NCI-H460 (cell line): ENCODE data around the gene GATAD2B. TPM values are rescaled to one million over a fixed set of nuclear protein-coding genes. Genes with fewer than 3 reads are reported as not detected.
A peak's percentile ranks its signal among the peaks of the same experiment; 100 is the strongest.
"Not testable (repeated sequence)": the region's sequence is repeated elsewhere in the genome, so short reads cannot be mapped to it uniquely, and the experiment has no call there.

Source experiments
- DNase-seq: peaks from one replicate; pipeline ENCODE4 v3.0.0-alpha.2; 2016; ENCODE audit warnings: low read depth; ENCODE audit errors: extremely low read depth
- total RNA-seq: library from RNA; depleted of rRNA; stranded (reverse); fragments of >200 nt; shearing (Covaris generic); gene quantifications from 2 replicates; pipeline ENCODE4 v1.2.3, GENCODE V29; 2014

GATAD2B gene
- total RNA-seq, 1 experiment from 2014 or later = 8.8 TPM

DNA sequence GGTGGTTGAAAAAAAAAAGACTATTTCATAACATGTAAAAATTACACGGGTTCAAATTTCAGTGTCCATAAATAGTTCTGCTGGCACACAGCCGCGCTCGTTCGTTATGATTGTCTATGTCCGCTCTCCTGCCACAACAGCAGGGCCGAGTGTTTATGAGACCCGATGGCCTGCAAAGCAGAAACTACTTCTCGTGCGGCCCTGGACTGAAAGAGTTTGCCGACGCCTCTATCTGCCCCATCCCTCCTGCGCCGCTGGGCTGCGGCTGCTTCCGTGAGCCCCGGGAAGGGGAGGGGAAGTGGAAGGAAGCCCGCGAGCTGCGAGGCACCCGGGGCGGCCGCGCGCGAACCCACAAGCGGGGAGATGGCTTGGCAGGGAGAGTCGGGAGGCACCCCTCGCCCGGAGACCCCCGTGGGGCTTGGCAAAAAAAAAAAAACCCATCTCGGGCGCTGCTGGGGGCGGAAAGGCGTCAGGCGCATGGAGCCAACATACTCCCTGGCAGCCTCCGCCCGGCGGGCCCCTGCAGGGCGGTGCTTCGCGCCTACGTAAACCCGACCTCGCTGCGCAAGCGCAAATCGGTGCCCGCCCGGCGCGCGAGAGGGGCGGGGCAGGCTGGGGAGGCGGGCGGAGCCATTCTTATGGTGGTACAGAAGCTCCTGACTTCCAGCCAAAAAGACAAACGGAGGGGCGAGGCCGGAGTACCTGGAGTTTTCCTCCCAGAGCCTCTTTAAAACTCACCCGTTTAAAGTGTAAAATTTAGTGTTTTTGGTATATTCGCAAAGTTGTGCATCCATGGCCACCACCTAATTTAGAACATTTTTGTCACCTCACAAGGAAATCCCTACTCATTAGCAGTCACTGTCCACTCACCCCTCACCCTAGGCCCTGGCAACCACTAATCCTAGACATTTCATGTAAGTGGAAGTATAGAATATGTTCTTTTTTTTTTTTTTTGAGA, 139.3 kb downstream of the GATAD2B start:
- DNase-seq = peak; percentile 90

DNA sequence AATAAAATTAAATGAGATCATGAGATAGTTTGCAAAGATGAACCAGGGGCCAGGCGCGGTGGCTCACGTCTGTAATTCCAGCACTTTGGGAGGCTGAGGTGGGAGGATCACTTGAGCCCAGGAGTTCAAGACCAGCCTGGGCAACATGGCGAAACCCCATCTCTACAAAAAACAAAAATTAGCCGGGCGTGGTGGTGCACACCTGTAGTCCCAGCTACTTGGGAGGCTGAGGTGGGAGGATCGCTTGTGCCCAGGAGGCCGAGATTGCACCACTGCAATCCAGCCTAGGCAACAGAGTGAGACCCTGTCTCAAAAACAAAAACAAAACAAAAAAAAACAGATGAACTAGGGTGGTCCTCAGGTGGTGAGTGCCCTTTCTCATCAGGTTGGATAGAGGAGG, 140.1 kb downstream of the GATAD2B start:
- DNase-seq = not testable (repeated sequence)

GRCh38 chr1:153780551-153780950, 142.2 kb downstream of the GATAD2B start:
- DNase-seq = no peak

- no peak for DNase-seq
Observed at GRCh38 chr1:153779781-153780541, 142.8 kb downstream of the GATAD2B start.

- DNase-seq = no peak
Observed at GRCh38 chr1:153778824-153779519, 143.8 kb downstream of the GATAD2B start.

DNA sequence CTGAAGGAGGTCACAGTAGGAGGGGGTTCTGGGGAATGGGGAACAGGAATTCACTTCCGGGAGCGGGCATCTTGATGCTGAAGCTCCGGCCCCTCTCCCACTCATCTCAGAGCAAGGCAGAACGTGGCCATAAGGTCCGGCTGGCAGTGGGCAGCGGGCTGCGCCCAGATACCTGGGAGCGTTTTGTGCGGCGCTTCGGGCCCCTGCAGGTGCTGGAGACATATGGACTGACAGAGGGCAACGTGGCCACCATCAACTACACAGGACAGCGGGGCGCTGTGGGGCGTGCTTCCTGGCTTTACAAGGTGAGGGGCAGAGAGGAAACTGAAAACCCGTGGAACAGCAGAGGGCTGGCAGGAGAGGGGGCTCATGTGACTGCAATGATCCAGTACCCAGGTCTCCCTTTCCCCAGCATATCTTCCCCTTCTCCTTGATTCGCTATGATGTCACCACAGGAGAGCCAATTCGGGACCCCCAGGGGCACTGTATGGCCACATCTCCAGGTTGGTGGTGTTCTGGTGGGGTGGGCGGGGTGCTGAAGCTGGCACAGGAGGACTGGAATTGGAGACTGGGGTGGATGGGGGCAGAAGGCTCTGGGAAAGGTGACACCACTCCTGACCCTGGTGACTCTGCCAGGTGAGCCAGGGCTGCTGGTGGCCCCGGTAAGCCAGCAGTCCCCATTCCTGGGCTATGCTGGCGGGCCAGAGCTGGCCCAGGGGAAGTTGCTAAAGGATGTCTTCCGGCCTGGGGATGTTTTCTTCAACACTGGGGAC, 144.5 kb downstream of the GATAD2B start:
- DNase-seq = no peak

DNA sequence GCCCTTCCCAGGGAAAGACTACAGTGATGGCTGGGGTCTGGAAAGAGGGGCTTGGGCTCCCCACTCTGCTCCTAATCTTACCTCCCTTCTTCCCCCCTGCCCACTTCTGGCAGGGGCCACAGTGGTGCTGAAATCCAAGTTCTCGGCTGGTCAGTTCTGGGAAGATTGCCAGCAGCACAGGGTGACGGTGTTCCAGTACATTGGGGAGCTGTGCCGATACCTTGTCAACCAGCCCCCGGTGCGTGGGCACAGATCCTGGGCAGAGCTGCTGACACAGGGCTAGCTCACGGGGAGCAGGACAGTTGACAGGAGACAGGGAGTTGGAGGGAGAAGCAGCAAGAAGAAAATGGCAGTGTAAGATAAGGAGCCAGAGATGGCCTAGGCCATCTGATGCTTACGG, 145.1 kb downstream of the GATAD2B start:
- no peak for DNase-seq

- DNase-seq = no peak
Observed at GRCh38 chr1:153776845-153777370, 145.9 kb downstream of the GATAD2B start.

DNA sequence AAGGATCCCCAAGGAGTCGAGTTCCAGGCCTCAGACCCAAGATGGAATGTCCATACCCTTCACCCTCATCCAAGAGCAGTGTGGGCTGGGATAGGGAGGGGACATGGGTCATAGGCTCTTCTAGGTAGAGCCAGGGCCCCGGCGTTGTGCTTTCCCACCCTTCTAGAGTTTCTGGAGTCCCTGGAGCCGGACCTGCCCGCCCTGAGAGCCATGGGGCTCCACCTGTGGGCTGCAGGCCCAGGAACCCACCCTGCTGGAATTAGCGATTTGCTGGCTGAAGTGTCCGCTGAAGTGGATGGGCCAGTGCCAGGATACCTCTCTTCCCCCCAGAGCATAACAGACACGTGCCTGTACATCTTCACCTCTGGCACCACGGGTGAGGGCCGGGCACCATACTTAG, 146.4 kb downstream of the GATAD2B start:
- no peak for DNase-seq

DNA sequence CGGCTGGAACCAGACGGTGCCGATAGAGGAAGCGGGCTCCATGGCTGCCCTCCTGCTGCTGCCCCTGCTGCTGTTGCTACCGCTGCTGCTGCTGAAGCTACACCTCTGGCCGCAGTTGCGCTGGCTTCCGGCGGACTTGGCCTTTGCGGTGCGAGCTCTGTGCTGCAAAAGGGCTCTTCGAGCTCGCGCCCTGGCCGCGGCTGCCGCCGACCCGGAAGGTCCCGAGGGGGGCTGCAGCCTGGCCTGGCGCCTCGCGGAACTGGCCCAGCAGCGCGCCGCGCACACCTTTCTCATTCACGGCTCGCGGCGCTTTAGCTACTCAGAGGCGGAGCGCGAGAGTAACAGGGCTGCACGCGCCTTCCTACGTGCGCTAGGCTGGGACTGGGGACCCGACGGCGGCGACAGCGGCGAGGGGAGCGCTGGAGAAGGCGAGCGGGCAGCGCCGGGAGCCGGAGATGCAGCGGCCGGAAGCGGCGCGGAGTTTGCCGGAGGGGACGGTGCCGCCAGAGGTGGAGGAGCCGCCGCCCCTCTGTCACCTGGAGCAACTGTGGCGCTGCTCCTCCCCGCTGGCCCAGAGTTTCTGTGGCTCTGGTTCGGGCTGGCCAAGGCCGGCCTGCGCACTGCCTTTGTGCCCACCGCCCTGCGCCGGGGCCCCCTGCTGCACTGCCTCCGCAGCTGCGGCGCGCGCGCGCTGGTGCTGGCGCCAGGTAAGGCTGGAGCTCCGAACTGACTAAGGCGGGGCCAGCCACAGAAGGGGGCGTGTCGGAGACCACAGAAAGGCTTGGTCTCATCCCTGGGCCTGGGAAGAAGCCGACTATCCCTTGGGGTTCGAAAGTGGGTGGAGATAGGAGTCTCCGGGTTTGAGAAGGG, 147.1 kb downstream of the GATAD2B start:
- DNase-seq = no peak

GRCh38 chr1:153774780-153775457, 147.9 kb downstream of the GATAD2B start, which contains the start of gene SLC27A3:
Gene SLC27A3 (plus strand): TSS chr1:153775407. CDS start chr1:153775498, 91 bp downstream.
- no peak for DNase-seq

- DNase-seq = no peak
Observed at GRCh38 chr1:153774026-153774595, 148.7 kb downstream of the GATAD2B start.

- no peak for DNase-seq
Observed at GRCh38 chr1:153773096-153773921, 149.5 kb downstream of the GATAD2B start.

DNA sequence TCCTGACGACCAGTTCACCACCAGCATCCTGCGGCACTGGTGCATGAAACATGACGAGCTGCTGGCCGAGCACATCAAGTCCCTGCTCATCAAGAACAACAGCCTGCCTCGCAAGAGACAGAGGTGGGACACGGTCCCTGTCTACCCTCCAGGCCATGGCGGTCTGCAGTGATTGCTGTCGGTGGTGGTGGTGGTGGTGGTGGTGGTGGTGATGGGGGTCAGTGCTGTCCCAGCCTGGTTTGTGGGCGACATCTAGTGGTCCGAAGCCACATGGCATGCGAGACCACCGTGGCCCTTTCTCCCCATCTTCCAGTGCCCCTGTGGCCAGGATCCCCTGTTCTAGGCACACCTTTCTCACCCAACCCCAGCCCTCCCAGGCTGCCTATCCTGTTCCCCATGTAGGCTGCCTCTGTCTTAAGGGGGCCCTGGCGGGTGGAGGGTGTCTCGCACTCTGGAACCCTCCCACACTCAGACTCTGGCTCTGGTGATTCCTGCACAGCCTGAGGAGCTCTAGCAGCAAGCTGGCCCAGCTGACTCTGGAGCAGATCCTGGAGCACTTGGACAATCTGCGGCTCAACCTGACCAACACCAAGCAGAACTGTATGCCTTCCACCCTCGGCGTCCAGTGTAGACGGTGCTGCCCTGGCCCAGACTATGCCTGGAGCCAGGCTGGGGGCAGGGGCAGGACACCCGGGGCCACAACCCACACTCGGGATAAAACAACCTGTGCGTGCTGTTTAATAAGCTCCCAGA, 150.8 kb downstream of the GATAD2B start:
- no peak for DNase-seq

GRCh38 chr1:153771261-153771660, 151.5 kb downstream of the GATAD2B start:
- no peak for DNase-seq

DNA sequence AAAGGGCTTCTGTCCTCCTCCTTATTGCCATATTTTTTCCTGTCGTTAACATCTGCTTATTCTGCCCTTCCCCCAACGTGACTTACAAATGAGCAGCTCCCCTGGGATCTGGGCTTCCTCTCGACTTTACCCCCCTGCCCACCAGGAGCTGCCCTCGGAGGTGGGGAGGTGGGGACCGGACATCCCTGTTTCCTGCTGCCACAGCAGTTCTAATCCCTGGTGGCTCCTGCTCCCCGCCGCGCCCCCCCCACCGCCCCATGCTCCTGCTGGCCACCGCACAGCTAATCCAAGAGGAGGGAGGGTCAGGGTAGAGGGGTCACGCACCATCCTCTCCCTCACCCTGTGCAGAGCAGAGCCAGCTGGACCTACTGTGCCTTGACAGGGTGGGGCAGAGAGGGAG, 152.0 kb downstream of the GATAD2B start:
- DNase-seq = no peak
